Liver (tissue), 9 donors: ENCODE results near the gene PER2. TPM values are rescaled to one million over a fixed set of nuclear protein-coding genes. Genes with fewer than 3 reads are reported as not detected.

ENCODE experiments used
- DNase-seq: peaks from one replicate; pipeline ENCODE4 v3.0.0-alpha.2; 2017; ENCODE audit warnings: low spot score
- H3K27ac ChIP-seq, 2 donors: one replicate each; pipeline ENCODE4 v1.7.0; 2013; ENCODE audit warnings: inconsistent platforms in 2 of 2, low read length in 2 of 2, control low read depth in 1 of 2, low read depth in 1 of 2, mild to moderate bottlenecking in 1 of 2
- H3K27me3 ChIP-seq, 4 donors: one replicate each; pipeline versions ENCODE4 v1.6.1 to v1.7.0; 2013; ENCODE audit warnings: low read length in 3 of 4, inconsistent platforms in 1 of 4, mild to moderate bottlenecking in 1 of 4, moderate library complexity in 1 of 4; ENCODE audit not compliant: control insufficient read depth in 4 of 4, insufficient read depth in 4 of 4
- H3K36me3 ChIP-seq, 4 donors: one replicate each; pipeline versions ENCODE4 v1.6.1 to v1.7.0; 2013; ENCODE audit warnings: low read length in 3 of 4, mild to moderate bottlenecking in 3 of 4, low read depth in 1 of 4, moderate library complexity in 1 of 4; ENCODE audit not compliant: control insufficient read depth in 4 of 4, insufficient read depth in 3 of 4
- H3K4me1 ChIP-seq, 4 donors: one replicate each; pipeline versions ENCODE4 v1.6.1 to v1.7.0; 2013; ENCODE audit warnings: low read length in 3 of 4, mild to moderate bottlenecking in 3 of 4, moderate library complexity in 1 of 4; ENCODE audit not compliant: control insufficient read depth in 4 of 4, insufficient read depth in 4 of 4
- H3K4me3 ChIP-seq, 3 donors: one replicate each; pipeline versions ENCODE4 v1.6.1 to v1.7.0; 2013; ENCODE audit warnings: low read length in 3 of 3, control low read depth in 1 of 3, low read depth in 1 of 3, mild to moderate bottlenecking in 1 of 3
- H3K9ac ChIP-seq, 2 donors: one replicate each; pipeline ENCODE4 v1.7.0; 2013; ENCODE audit warnings: low read length in 2 of 2, mild to moderate bottlenecking in 2 of 2, moderate library complexity in 2 of 2, control low read depth in 1 of 2, low read depth in 1 of 2
- H3K9me3 ChIP-seq, 4 donors: one replicate each; pipeline versions ENCODE4 v1.6.1 to v1.7.0; 2013; ENCODE audit warnings: low read length in 3 of 4; ENCODE audit not compliant: control insufficient read depth in 4 of 4
- ATF3 ChIP-seq: IDR thresholded peaks from 2 replicates; pipeline ENCODE4 v1.6.1; 2016; ENCODE audit warnings: antibody characterized with exemption
- CTCF ChIP-seq: fragments of 150-350 bp; IDR thresholded peaks from 2 replicates; pipeline ENCODE4 v1.5.1; 2017; ENCODE audit warnings: improper control_type of control experiment, low read depth, low read length; ENCODE audit not compliant: missing input control
- EGR1 ChIP-seq, 2 donors: IDR thresholded peaks; 2 replicates each; pipeline ENCODE4 v1.6.1; 2016 to 2018; ENCODE audit warnings: antibody characterized with exemption in 2 of 2, low read depth in 2 of 2
- FOXA1 ChIP-seq: IDR thresholded peaks from 2 replicates; pipeline ENCODE4 v1.6.1; 2016; ENCODE audit warnings: antibody characterized with exemption
- FOXA2 ChIP-seq: IDR thresholded peaks from 2 replicates; pipeline ENCODE4 v1.6.1; 2016; ENCODE audit warnings: antibody characterized with exemption
- GABPA ChIP-seq, 2 donors: IDR thresholded peaks in 1 of 2; conservative IDR thresholded peaks in 1 of 2; 2 replicates each; pipeline ENCODE4 v1.6.1; 2016; ENCODE audit warnings: antibody characterized with exemption in 2 of 2, mild to moderate bottlenecking in 1 of 2, moderate library complexity in 1 of 2
- HNF4A ChIP-seq, 2 donors: conservative IDR thresholded peaks; 2 replicates each; pipeline ENCODE4 v1.6.1; 2016; ENCODE audit warnings: antibody characterized with exemption in 2 of 2, mild to moderate bottlenecking in 2 of 2
- HNF4G ChIP-seq: IDR thresholded peaks from 2 replicates; pipeline ENCODE4 v1.6.1; 2016; ENCODE audit warnings: antibody characterized with exemption
- JUND ChIP-seq, 2 donors: IDR thresholded peaks; 2 replicates each; pipeline ENCODE4 v1.6.1; 2016; ENCODE audit warnings: antibody characterized with exemption in 2 of 2
- NR2F2 ChIP-seq: IDR thresholded peaks from 2 replicates; pipeline ENCODE4 v1.6.1; 2016; ENCODE audit warnings: antibody characterized with exemption
- RAD21 ChIP-seq, 2 donors: IDR thresholded peaks; 2 replicates each; pipeline ENCODE4 v1.6.1; 2016; ENCODE audit warnings: antibody characterized with exemption in 2 of 2, mild to moderate bottlenecking in 2 of 2
- REST ChIP-seq: IDR thresholded peaks from 2 replicates; pipeline ENCODE4 v1.6.1; 2016; ENCODE audit warnings: antibody characterized with exemption, mild to moderate bottlenecking
- RXRA ChIP-seq, 2 donors: IDR thresholded peaks; 2 replicates each; pipeline ENCODE4 v1.6.1; 2017 to 2018; ENCODE audit warnings: antibody characterized with exemption in 2 of 2, mild to moderate bottlenecking in 1 of 2
- SP1 ChIP-seq: IDR thresholded peaks from 2 replicates; pipeline ENCODE4 v1.6.1; 2018; ENCODE audit warnings: antibody characterized with exemption, mild to moderate bottlenecking
- TAF1 ChIP-seq: conservative IDR thresholded peaks from 2 replicates; pipeline ENCODE4 v1.6.1; 2016; ENCODE audit warnings: antibody characterized with exemption, mild to moderate bottlenecking
- YY1 ChIP-seq: IDR thresholded peaks from 2 replicates; pipeline ENCODE4 v1.6.1; 2016; ENCODE audit warnings: antibody characterized with exemption, mild to moderate bottlenecking
- ZBTB33 ChIP-seq: IDR thresholded peaks from 2 replicates; pipeline ENCODE4 v1.6.1; 2016; ENCODE audit warnings: antibody characterized with exemption
- WGBS: extraction: QIAGEN DNeasy Blood & Tissue Kit; methylation state at CpG from one replicate; pipeline ENCODE4 v1.1.7; 2013; 5-methylcytosine and 5-hydroxymethylcytosine counted together
- polyA plus RNA-seq, 2 donors: library from polyadenylated mRNA; stranded (reverse) in 1 of 2; unstranded in 1 of 2; fragments of 200-250 nt in 1 of 2; fragments of >200 nt in 1 of 2; fragmentation: Nextera tagmentation in 1 of 2; extraction: Ambion mirVana in 1 of 2; gene quantifications; one replicate each; pipeline versions ENCODE4 v1.2.1 to v1.2.3, GENCODE V29; 2013 to 2015
- total RNA-seq, 2 donors: library from RNA; depleted of rRNA; stranded (reverse); fragments of >200 nt; gene quantifications; one replicate each; pipeline ENCODE4 v1.2.3, GENCODE V29; 2014
- TF ChIP-seq, protein P1 (sequence below): IDR thresholded peaks from 2 replicates; pipeline ENCODE4 v1.6.1; 2016; ENCODE audit warnings: antibody characterized with exemption
- donor health status: healthy.
- donor health status: healthy.
- donor health status: healthy.
- donor health status: healthy.
- donor health status: healthy.

The PER2 gene
- total and polyA plus RNA-seq, 4 donors, result 1.1 to 12.5 (median 4.1) TPM

GRCh38 chr2:238264072-238264460 is 24.3 kb downstream of the PER2 start:
- DNase-seq, result no peak
- Histone ChIP-seq H3K4me3 (no peak overlapping the region), H3K27me3 (no peaks in the 10 kb centered on the region), H3K36me3 (peaks cover 2 to 56% (median 34%) of the 10 kb centered on the region in 4 donors), H3K9me3 (no peaks in the 10 kb centered on the region), H3K4me1 (peaks cover 2 to 22% (median 16%) of the 10 kb centered on the region in 4 donors), H3K9ac (no peak overlapping the region), H3K27ac (no peak overlapping the region)
- TF ChIP-seq ATF3, result no peak
- TF ChIP-seq GABPA (IDR thresholded peaks at IDR 0.05 in 1 of 2, conservative IDR thresholded peaks at IDR 0.05 in 1 of 2), result no peak
- no peak for TF ChIP-seq FOXA1
- TF ChIP-seq HNF4G, result no peak
- TF ChIP-seq, protein P1, sequence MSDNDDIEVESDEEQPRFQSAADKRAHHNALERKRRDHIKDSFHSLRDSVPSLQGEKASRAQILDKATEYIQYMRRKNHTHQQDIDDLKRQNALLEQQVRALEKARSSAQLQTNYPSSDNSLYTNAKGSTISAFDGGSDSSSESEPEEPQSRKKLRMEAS, result no peak
- TF ChIP-seq RAD21 (IDR thresholded peaks at IDR 0.05), result no peak
- TF ChIP-seq RXRA (IDR thresholded peaks at IDR 0.05), result no peak
- TF ChIP-seq ZBTB33, result no peak
- TF ChIP-seq HNF4A (conservative IDR thresholded peaks at IDR 0.05), result no peak
- no peak for TF ChIP-seq JUND (IDR thresholded peaks at IDR 0.05)
- TF ChIP-seq TAF1, result no peak
- TF ChIP-seq SP1, result no peak
- TF ChIP-seq NR2F2, result no peak
- no peak for TF ChIP-seq YY1
- no peak for TF ChIP-seq EGR1 (IDR thresholded peaks at IDR 0.05; ENCODE audit: low read depth in 2 of 2)
- WGBS, result 80% methylated on average over 4 of the region's 4 CpGs

- Histone ChIP-seq H3K27me3 (no peaks in the 10 kb centered on the region), H3K36me3 (peaks cover 1 to 55% (median 30%) of the 10 kb centered on the region in 4 donors), H3K4me3 (no peak overlapping the region), H3K27ac (no peak overlapping the region), H3K9ac (no peak overlapping the region), H3K4me1 (peaks cover 2 to 23% (median 17%) of the 10 kb centered on the region in 4 donors), H3K9me3 (no peaks in the 10 kb centered on the region)
- DNase-seq, result peak; percentile 87
- TF ChIP-seq CTCF (peak; percentile 84), ZBTB33 (no peak), ATF3 (no peak), GABPA (IDR thresholded peaks at IDR 0.05 in 1 of 2, conservative IDR thresholded peaks at IDR 0.05 in 1 of 2) (no peak), JUND (IDR thresholded peaks at IDR 0.05) (no peak), FOXA2 (no peak), EGR1 (IDR thresholded peaks at IDR 0.05; ENCODE audit: low read depth in 2 of 2) (no peak), FOXA1 (no peak), REST (no peak), HNF4A (conservative IDR thresholded peaks at IDR 0.05) (peak; percentile 74 to 77), SP1 (peak; percentile 78), NR2F2 (peak; percentile 62), YY1 (peak; percentile 71), TAF1 (no peak), HNF4G (no peak), RAD21 (IDR thresholded peaks at IDR 0.05) (peak; percentile 90 to 92), RXRA (IDR thresholded peaks at IDR 0.05) (peak in 1 of 2 donors; percentile 53)
- TF ChIP-seq, protein P1, result no peak
- 12% methylated on average over 13 of the region's 13 CpGs for WGBS
These were observed 25.0 kb downstream of the PER2 start for GRCh38 chr2:238263204-238264071.
